D721Med (cell line): ENCODE measurements around the gene SEZ6L2.
"Not testable (repeated sequence)": the region's sequence is repeated elsewhere in the genome, so short reads cannot be mapped to it uniquely, and the experiment has no call there.

Experiments
- DNase-seq: peaks from one replicate; pipeline ENCODE4 v3.0.0; 2011; ENCODE audit warnings: low spot score; ENCODE audit not compliant: insufficient read length
- FAIRE-seq: peaks from 2 replicates; lab custom pipeline; 2011; peaks lifted over from hg19 to GRCh38; lab: Jason Lieb, UNC
- TF ChIP-seq, protein P1 (sequence below): IDR thresholded peaks from 2 replicates; pipeline ENCODE4 v1.5.1; 2012; ENCODE audit warnings: mild to moderate bottlenecking, control low read depth; ENCODE audit not compliant: insufficient read depth; ENCODE audit errors: missing control alignments

Gene SEZ6L2

DNA sequence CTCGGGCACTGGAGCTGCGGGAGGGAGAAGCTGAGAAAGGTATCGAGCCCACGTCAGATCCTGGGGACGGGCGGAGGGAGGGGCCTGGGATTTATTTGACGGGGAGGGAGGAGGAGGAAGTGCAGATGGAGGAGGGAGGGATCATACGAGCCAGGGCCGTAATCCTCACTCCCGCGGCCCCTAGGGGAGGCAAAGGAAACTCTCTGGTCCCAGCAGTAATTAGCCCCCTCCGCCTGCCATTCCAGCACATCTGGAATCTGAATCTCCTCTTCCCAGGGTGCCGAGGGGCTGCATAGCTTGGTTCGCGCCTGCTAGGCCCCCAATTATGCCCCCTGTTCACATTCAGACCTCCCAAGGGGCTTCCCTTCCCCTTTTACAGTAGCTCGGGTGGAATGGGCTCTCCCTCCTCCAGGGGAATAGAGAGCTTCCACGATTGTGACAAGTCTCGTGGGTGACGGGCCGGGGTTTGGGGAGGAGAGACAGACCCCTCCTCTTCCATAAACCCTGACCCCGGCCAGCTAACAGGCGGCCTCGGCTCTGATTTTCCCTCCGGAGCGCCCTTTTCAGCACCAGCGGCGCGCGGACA is at the start of gene SEZ6L2:
TSS of gene SEZ6L2 (minus strand) at position 35 of the 586 bp plus-strand sequence. CDS start 531 bp downstream, outside the sequence.
- FAIRE-seq = no peak
- TF ChIP-seq, protein P1, sequence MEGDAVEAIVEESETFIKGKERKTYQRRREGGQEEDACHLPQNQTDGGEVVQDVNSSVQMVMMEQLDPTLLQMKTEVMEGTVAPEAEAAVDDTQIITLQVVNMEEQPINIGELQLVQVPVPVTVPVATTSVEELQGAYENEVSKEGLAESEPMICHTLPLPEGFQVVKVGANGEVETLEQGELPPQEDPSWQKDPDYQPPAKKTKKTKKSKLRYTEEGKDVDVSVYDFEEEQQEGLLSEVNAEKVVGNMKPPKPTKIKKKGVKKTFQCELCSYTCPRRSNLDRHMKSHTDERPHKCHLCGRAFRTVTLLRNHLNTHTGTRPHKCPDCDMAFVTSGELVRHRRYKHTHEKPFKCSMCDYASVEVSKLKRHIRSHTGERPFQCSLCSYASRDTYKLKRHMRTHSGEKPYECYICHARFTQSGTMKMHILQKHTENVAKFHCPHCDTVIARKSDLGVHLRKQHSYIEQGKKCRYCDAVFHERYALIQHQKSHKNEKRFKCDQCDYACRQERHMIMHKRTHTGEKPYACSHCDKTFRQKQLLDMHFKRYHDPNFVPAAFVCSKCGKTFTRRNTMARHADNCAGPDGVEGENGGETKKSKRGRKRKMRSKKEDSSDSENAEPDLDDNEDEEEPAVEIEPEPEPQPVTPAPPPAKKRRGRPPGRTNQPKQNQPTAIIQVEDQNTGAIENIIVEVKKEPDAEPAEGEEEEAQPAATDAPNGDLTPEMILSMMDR = no peak
- peak; percentile 68 for DNase-seq

DNA sequence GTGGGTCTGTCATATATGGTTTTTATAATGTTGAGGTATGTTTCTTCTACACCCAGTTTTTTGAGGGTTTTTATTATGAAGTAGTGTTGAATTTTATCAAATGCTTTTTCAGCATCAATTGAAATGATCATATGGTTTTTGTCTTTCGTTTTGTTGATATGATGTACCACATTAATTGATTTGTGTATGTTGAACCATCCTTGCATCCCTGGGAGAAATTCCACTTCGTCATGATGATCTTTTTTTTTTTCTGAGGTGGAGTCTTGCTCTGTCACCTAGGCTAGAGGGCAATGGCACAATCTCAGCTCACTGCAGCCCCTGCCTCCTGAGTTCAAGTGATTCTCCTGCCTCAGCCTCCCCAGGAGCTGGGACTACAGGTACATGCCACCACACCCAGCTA is 48.5 kb upstream of the SEZ6L2 start:
- FAIRE-seq = no peak
- TF ChIP-seq, protein P1 = no peak
- DNase-seq = no peak

DNA sequence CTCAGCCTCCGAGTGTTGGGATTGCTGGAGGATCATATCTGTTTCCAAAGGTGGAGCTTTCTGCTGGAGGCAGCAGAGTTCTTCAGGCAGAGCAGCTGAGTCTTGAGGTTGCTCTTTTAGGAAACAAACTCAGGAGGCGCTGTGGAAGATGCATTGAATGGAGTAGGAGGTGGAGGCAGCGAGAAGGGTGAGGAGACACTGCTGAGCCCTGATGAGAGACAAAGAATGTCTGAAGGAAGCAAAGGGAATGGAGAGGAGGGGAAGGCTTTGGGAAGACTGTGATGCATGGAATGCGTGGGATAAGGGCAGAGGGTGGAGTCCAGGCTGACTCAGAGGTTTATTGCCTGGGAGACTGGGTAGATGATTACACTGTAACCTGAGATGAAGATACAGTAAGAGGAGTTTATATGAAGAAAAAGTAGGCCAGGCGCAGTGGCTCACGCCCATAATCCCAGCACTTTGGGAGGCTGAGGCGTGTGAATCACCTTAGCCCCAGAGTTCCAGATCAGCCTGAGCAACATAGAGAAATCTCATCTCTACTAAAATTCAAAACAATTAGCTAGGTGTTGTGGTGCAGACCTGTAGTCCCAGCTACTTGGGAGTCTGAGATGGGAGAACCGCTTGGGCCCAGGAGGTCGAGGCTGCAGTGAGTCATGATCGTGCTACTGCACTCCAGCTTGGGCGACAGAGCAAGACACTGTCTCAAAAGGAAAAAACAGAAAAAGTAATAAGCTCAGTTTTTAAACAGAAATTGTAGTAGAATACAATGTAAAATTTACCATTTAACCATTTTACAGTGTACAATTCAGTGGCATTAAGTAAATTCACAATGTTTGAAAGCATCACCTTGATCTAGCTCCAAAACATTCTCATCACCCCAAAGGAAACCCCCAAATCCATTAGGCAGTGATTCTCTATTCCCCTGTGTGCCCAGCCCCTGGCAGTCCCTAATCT is 44.8 kb upstream of the SEZ6L2 start:
- DNase-seq (no peak), FAIRE-seq (no peak)
- TF ChIP-seq, protein P1 = no peak

DNA sequence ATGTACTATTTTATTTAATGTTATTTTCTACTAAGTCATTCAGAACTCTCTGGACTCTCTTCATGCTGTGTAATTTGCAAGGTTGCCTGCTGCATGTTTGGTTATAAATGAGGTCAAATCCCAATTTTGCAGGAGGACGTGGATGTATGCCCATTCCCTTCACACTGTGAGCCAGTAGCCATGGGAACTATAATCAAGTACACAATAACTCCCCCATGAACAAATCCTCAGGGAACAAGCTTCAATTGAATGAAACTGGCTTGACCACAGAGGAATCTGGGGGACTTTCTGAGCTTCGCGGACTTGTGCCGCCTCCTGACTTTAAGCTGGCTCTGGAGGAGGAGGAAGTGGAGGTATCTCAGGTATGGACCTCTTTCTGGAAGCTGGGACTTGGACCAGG is 41.3 kb upstream of the SEZ6L2 start:
- TF ChIP-seq, protein P1 = no peak
- DNase-seq (no peak), FAIRE-seq (no peak)

DNA sequence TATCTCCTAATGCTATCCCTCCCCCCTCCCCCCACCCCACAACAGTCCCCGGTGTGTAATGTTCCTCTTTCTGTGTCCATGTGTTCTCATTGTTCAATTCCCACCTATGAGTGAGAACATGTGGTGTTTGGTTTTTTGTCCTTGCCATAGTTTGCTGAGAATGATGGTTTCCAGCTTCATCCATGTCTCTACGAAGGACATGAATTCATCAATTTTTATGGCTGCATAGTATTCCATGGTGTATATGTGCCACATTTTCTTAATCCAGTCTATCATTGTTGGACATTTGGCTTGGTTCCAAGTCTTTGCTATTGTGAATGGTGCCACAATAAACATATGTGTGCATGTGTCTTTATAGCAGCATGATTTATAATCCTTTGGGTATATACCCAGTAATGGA is 32.4 kb upstream of the SEZ6L2 start:
- DNase-seq, FAIRE-seq: not testable (repeated sequence)

DNA sequence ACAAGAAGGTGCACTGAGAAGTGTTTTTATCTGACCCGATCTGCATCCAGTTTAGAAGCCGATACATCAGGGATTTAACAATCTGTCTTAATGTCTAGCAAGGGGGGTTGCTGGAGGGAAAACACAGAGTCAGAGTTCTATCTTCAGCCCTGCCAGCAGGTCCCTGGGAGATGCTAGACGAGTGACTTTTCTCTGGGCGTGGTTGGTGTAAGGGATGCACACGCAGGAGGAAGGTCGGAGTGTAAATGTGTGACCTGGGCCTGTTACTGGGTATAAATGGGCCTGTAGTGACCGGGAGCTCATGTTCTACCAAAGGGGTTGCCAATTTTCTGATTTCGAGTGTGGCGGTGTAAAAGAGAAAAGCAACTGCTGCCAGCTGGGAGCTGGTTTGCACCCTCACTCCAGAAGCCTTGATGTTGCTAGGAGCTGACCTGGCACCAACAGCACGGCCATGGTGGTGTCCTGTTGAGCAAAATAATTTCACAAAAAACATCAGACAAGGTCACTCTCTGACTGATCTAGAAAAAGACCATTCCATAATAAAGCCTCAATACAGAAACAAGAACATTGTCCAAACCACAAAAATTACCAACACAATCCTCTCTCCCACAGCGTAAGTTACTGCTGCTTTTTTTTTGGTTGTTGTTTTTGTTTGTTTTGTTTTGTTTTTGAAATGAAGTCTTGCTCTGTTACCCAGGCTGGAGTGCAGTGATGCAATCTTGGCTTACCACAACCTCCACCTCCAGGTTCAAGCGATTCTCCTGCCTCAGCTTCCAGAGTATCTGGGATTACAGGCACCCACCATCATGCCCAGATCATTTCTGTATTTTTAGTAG is 27.9 kb upstream of the SEZ6L2 start:
- TF ChIP-seq, protein P1 = no peak
- no peak for FAIRE-seq
- DNase-seq = no peak

DNA sequence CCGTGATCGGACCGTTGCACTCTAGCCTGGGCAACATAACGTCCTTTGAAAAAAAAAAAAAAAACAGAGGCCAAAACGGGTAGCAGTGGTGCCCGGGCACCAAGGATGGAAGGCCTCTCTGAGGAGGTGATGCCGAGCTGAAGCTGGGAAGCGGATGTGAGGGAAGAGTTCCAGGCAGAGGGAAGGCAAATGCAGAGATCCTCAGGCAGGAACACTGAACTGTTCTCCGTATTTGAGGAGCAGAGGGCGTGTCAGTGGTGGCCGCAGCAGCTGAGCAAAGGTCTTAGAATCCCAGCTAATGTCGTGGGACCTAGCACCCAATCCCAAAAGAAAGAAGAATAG is 27.3 kb upstream of the SEZ6L2 start:
- FAIRE-seq (no peak), DNase-seq (no peak)
- TF ChIP-seq, protein P1 = no peak
